ENCODE results near the gene TEX2.

TEX2 gene

GRCh38 chr17:64297467-64298088 is 34.5 kb upstream of the TEX2 start:
- TF ChIP-seq CTCF (IDR thresholded peaks at IDR 0.05; ENCODE audit: control insufficient read depth, extremely low read depth, insufficient read depth): no peak
- H3K4me3 ChIP-seq (ENCODE audit: low read depth, low read length): no peak overlapping the region
- no peak for DNase-seq (ENCODE audit: low read depth)

GRCh38 chr17:64296246-64296645 is 33.2 kb upstream of the TEX2 start:
- TF ChIP-seq CTCF (IDR thresholded peaks at IDR 0.05; ENCODE audit: control insufficient read depth, extremely low read depth, insufficient read depth): no peak
- no peak overlapping the region for H3K4me3 ChIP-seq (ENCODE audit: low read depth, low read length)
- DNase-seq (ENCODE audit: low read depth): no peak

GRCh38 chr17:64295146-64295545 is 32.1 kb upstream of the TEX2 start:
- no peak for DNase-seq (ENCODE audit: low read depth)

DNA sequence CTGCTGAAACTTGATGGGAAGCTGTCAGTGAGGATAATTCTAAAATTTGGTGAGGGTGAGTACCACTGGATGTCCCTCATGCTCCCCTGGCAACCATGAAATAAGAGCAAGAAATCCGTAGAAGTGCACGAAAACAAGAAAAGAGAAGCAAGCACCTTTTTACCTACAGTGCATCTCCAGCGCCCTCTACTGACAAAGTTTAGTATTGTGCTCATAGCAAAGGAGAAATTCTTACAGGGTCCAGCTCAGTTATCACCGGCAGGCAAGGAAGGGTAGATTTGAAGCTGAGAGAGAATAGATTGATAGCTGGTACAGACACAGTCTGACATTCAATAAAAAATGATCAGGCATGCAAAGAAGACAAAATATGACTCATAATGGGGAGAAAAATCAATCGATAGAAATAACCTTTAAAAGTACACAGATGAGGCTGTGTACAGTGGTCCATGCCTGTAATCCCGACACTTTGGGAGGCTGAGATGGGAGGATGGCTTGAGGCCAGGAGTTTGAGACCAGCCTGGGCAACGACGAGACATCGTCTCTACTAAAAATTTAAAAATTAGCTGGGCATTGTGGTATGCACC is 28.3 kb upstream of the TEX2 start:
- no peak overlapping the region for H3K4me3 ChIP-seq (ENCODE audit: low read depth, low read length)
- peak; percentile 42 for TF ChIP-seq CTCF (IDR thresholded peaks at IDR 0.05; ENCODE audit: control insufficient read depth, extremely low read depth, insufficient read depth)
- DNase-seq (ENCODE audit: low read depth): peak; percentile 8

More at GRCh38 chr17:64295146-64295545, 32.1 kb upstream of the TEX2 start:
- no peak for TF ChIP-seq CTCF (IDR thresholded peaks at IDR 0.05; ENCODE audit: control insufficient read depth, extremely low read depth, insufficient read depth)
- no peak overlapping the region for H3K4me3 ChIP-seq (ENCODE audit: low read depth, low read length)

DNA sequence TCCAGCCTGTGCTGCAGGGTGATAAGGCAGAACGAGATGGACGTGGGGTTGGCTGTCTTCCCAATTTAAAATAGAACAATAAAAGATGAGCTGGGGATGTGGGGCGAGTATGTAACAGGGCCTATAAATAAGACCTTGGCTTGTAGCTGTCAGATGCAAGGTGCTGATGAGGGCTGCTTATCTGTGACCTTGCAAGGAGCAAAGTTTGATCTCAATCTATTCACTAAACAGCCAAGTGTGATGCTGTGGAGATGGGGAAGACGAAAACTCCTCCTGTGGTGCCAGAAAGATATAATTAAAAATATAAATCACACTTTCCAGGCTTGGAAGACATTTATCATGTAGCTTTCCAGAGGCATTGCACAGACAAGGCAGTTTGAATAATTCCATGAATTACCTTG is 26.7 kb upstream of the TEX2 start:
- no peak for TF ChIP-seq CTCF (IDR thresholded peaks at IDR 0.05; ENCODE audit: control insufficient read depth, extremely low read depth, insufficient read depth)
- DNase-seq (ENCODE audit: low read depth): peak; percentile 8
- no peak overlapping the region for H3K4me3 ChIP-seq (ENCODE audit: low read depth, low read length)

DNA sequence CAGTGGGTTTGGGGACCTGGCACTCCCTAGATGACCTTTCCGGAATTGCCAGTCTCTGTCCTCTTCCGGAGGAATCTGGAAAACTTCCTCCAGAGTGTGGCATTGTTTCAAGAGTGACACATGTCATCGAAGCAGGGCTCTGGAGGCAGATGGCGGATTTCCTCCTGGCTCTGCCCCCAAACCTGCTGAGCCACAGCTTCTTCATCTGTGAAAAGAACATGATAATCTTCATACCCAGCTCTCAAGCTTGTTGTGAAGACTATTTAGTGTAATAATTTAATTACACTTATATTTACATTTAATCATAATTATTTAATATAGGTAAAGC is 19.7 kb upstream of the TEX2 start:
- peak; percentile 55 for DNase-seq (ENCODE audit: low read depth)
- no peak for TF ChIP-seq CTCF (IDR thresholded peaks at IDR 0.05; ENCODE audit: control insufficient read depth, extremely low read depth, insufficient read depth)
- H3K4me3 ChIP-seq (ENCODE audit: low read depth, low read length): no peak overlapping the region

Measured in LNCaP clone FGC (cell line).